NT2/D1 (cell line): Measurements from ENCODE around the gene VCL.

Experiments used
- DNase-seq: peaks from one replicate; pipeline ENCODE4 v3.0.0-alpha.2; 2011; ENCODE audit warnings: low read depth, low spot score
- H3K27me3 ChIP-seq: 2 replicates; pipeline ENCODE4 v1.6.0; 2011; ENCODE audit warnings: mild to moderate bottlenecking; ENCODE audit not compliant: insufficient read length, insufficient read depth
- H3K36me3 ChIP-seq: 2 replicates; pipeline ENCODE4 v1.6.1; 2011; ENCODE audit warnings: mild to moderate bottlenecking, low read length, mixed read lengths; ENCODE audit not compliant: insufficient read depth, insufficient read length
- H3K4me1 ChIP-seq: 2 replicates; pipeline ENCODE4 v1.5.1; 2011; ENCODE audit not compliant: insufficient read depth, insufficient read length
- H3K4me3 ChIP-seq: 2 replicates; pipeline ENCODE4 v1.5.1; 2011; ENCODE audit warnings: low read depth; ENCODE audit not compliant: insufficient read length
- H3K9ac ChIP-seq: 2 replicates; pipeline ENCODE4 v1.6.0; 2011; ENCODE audit warnings: low read depth; ENCODE audit not compliant: insufficient read length
- H3K9me3 ChIP-seq: 2 replicates; pipeline ENCODE4 v1.5.1; 2011; ENCODE audit warnings: mild to moderate bottlenecking, low read length; ENCODE audit not compliant: insufficient read depth
- SUZ12 ChIP-seq: IDR thresholded peaks from 2 replicates; pipeline ENCODE4 v1.6.1; 2011; ENCODE audit not compliant: insufficient read length, insufficient read depth; ENCODE audit errors: extremely low read depth
- YY1 ChIP-seq: IDR thresholded peaks from 2 replicates; pipeline ENCODE4 v1.6.1; 2011; ENCODE audit not compliant: insufficient read length, insufficient read depth
- ZNF274 ChIP-seq: IDR thresholded peaks from 2 replicates; pipeline ENCODE4 v1.6.1; 2011; ENCODE audit warnings: mild to moderate bottlenecking, low read depth, low read length

Gene VCL

GRCh38 chr10:74036474-74036873, 38.6 kb downstream of the VCL start:
- TF ChIP-seq YY1: no peak
- TF ChIP-seq ZNF274: no peak
- no peak for TF ChIP-seq SUZ12
- no peak overlapping the region for H3K4me3 ChIP-seq
- H3K36me3 ChIP-seq: peaks cover 20% of the 10 kb centered on the region
- H3K4me1 ChIP-seq: no peaks in the 10 kb centered on the region
- H3K9ac ChIP-seq: no peak overlapping the region
- no peaks in the 10 kb centered on the region for H3K27me3 ChIP-seq
- no peak for DNase-seq
- H3K9me3 ChIP-seq: no peaks in the 10 kb centered on the region

GRCh38 chr10:74039561-74040145, 41.7 kb downstream of the VCL start:
- DNase-seq: no peak
- TF ChIP-seq YY1 (no peak), SUZ12 (no peak), ZNF274 (no peak)
- Histone ChIP-seq H3K4me1 (no peaks in the 10 kb centered on the region), H3K9ac (no peak overlapping the region), H3K36me3 (peaks cover 35% of the 10 kb centered on the region), H3K27me3 (no peaks in the 10 kb centered on the region), H3K4me3 (no peak overlapping the region), H3K9me3 (no peaks in the 10 kb centered on the region)

- no peaks in the 10 kb centered on the region for H3K27me3 ChIP-seq
- H3K4me1 ChIP-seq: no peaks in the 10 kb centered on the region
- no peak for TF ChIP-seq YY1
- no peak for TF ChIP-seq ZNF274
- no peak for TF ChIP-seq SUZ12
- no peak for DNase-seq
- no peak overlapping the region for H3K9ac ChIP-seq
- H3K36me3 ChIP-seq: peaks cover 43% of the 10 kb centered on the region
- H3K4me3 ChIP-seq: no peak overlapping the region
- H3K9me3 ChIP-seq: no peaks in the 10 kb centered on the region
These were observed 42.5 kb downstream of the VCL start for GRCh38 chr10:74040200-74041126.

GRCh38 chr10:74044419-74044818, 46.5 kb downstream of the VCL start:
- Histone ChIP-seq H3K4me1 (no peaks in the 10 kb centered on the region), H3K27me3 (no peaks in the 10 kb centered on the region), H3K36me3 (peaks cover 45% of the 10 kb centered on the region), H3K9me3 (no peaks in the 10 kb centered on the region), H3K4me3 (no peak overlapping the region), H3K9ac (no peak overlapping the region)
- DNase-seq: no peak
- no peak for TF ChIP-seq ZNF274
- TF ChIP-seq SUZ12: no peak
- TF ChIP-seq YY1: no peak

GRCh38 chr10:74047304-74047703, 49.4 kb downstream of the VCL start:
- TF ChIP-seq SUZ12: no peak
- no peak for TF ChIP-seq ZNF274
- no peak for TF ChIP-seq YY1
- H3K36me3 ChIP-seq: peaks cover 43% of the 10 kb centered on the region
- no peak for DNase-seq
- H3K4me3 ChIP-seq: no peak overlapping the region
- no peaks in the 10 kb centered on the region for H3K4me1 ChIP-seq
- no peak overlapping the region for H3K9ac ChIP-seq
- no peaks in the 10 kb centered on the region for H3K27me3 ChIP-seq
- H3K9me3 ChIP-seq: no peaks in the 10 kb centered on the region

- Histone ChIP-seq H3K36me3 (peaks cover 38% of the 10 kb centered on the region), H3K9me3 (no peaks in the 10 kb centered on the region), H3K4me1 (no peaks in the 10 kb centered on the region), H3K27me3 (no peaks in the 10 kb centered on the region), H3K9ac (no peak overlapping the region), H3K4me3 (no peak overlapping the region)
- no peak for DNase-seq
- TF ChIP-seq SUZ12 (no peak), YY1 (no peak), ZNF274 (no peak)
These were observed 50.0 kb downstream of the VCL start for GRCh38 chr10:74047871-74048270.

GRCh38 chr10:74048433-74048832, 50.5 kb downstream of the VCL start:
- TF ChIP-seq YY1 (no peak), SUZ12 (no peak), ZNF274 (no peak)
- H3K36me3 ChIP-seq: peaks cover 32% of the 10 kb centered on the region
- no peaks in the 10 kb centered on the region for H3K4me1 ChIP-seq
- DNase-seq: no peak
- no peaks in the 10 kb centered on the region for H3K9me3 ChIP-seq
- no peak overlapping the region for H3K9ac ChIP-seq
- H3K4me3 ChIP-seq: no peak overlapping the region
- no peaks in the 10 kb centered on the region for H3K27me3 ChIP-seq
